CD4-positive, alpha-beta T cell treated with Interferon gamma for 1 hour (primary cell): ENCODE results near the gene AP2B1.
A peak's percentile ranks its signal among the peaks of the same experiment; 100 is the strongest.
"Not testable (repeated sequence)": the region's sequence is repeated elsewhere in the genome, so short reads cannot be mapped to it uniquely, and the experiment has no call there.

Experiments used
- DNase-seq: peaks from one replicate; pipeline ENCODE4 v3.0.0-alpha.2; 2020

AP2B1 gene

DNA sequence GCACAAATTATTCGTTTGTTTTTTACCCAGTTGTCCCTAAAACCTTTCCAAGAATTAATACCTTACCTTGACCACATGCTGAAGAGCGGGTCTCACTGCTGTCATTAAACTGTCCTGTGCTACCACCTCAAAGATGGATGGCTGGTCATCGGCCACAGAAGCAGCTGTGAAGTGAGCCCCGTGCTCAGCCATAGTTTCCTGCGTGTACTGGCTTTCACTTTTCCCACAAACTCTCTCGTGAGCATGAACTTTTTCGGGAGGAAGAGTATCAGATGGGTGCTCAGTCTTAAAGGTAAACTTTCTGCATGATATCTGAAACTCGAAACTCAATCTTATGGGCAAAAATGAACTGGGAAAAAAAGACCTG, 9.3 kb upstream of the AP2B1 start:
- DNase-seq = no peak

DNA sequence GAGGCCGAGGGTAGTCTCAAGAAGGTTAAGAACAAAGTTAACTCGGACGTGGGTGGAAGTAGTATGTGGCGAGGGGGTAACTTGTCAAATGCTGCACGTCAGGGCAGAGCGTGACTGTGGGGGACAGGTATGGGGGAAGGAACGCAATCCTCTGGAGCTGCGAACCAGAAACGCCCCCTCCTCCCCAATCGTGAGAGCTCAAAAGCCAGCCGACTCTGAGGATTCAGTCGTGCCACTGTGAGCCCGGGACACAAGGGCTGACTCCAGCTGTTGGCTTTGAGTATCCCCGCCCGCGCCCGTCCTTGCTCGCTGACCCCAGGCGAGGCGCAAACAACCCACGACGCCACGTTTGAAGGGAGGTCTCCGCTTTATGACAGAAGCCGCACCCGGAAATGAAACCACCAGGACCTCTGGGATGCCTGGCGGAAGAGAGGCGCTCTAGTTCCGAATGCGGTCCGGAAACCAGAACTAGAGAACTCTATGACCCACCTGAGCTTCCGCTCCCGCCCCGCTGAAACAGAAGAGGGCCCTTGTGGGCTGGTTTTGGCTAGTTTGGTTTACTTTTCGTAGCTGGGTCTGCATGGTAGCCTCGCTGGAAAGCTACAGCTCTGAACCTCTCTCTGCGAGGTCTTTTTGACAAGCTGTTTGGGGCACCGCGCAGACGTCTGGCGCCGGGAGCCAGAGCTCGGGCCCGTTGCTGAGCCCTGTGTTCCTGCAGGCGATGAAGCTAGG, 8.8 kb upstream of the AP2B1 start, which contains the start of gene PEX12:
Gene PEX12, minus strand, starts transcription at position 375 of the 732 bp plus-strand sequence. CDS start 550 bp downstream, outside the sequence.
- DNase-seq = peak; percentile 91

DNA sequence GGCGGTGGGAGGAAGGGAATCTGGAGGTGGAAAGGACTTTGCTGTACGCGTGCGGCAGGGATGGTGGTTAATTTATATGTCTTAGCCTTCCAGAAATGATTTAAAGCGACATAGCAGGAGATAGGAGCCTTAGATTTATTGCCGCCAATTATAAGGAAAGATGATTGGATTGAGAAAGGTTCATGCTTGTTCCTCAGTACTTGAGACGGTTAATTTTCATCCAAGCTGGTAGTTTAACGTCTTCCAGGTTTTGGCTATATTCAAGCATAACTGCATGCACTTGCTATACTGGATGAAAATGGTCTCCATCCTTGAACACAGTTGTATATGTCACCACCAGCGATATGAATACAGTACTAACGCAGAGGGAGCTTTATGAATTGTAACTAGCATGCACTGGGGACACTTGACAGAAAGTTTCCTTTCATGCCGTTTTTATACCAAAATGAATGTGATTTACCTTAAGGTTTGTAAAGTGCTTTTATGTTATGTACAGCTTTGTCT, 8.1 kb upstream of the AP2B1 start:
- DNase-seq = no peak

DNA sequence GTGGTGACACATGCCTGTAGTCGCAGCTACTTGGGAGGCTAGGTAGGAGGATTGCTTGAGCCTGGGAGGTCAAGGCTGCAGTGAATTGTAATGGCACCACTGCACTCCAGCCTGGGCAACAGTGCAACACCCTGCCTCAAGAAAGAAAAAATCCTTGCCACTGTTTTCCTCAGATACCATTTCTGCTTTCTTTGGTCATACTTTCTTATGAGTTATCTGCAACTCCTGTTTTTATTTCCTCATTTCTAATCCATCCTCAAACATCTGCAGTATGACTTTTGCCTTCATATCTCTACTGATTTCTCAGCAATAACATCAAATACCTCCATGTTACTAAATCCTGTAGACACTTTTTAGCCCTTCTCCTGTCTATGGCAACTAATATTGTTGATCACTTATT, 3.1 kb upstream of the AP2B1 start:
- DNase-seq = no peak

DNA sequence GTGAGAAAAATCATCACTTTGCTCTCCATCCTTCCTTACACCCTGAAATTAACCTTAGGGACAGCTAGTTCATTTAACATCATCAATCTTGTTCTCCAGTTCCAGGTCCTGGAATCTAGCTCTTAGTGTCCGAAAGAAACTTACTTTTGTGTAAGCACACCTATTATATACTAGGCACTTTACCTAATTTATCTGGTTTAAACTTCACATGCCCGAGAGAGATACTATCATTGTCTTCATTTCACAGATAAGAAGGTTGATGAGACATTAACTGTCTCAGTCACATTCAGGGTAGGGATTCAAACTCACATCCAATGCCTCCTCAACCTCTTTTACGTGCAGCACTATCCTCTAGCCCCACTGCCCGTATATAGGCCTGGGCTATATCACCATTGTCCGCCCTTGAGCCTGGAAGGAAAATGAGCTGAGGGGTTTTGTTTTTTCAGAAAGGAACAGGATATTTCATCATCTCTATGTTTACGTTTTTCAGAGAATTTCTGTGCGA, 501 bp upstream of the AP2B1 start:
- no peak for DNase-seq

DNA sequence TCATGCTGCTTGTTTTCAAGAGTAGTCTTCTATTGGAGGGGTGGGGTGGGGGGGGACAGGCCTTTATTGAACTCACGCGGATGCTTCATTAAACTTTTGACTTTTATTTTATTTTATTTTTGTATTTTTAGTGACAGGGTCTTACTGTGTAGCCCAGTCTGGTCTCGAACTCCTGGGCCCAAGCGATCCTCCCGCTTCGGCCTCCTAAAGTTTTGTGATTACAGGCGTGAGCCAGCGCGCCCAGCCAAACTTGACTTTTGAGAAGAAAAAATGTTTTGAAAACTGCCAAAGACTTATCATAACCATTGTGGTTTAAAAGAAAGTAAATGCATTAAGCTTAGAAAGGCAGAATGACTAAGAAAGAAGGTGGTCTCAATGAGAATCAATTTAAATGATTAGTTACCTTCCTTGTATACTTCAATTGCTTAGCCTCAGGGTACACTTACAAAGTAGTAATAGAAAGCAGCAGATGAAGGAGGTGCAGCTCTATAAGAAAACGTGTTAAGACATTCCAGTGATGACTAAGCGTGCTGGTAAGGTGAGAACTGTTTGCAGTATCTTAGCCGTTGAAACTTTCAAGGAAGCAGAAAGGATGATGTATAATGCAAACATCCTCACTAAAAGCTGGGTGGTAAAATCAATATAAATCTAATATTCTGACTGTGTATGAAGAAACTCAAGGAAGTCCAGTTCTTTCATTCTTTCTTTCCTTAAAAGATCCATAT, 1.2 kb downstream of the AP2B1 start:
- DNase-seq = no peak

DNA sequence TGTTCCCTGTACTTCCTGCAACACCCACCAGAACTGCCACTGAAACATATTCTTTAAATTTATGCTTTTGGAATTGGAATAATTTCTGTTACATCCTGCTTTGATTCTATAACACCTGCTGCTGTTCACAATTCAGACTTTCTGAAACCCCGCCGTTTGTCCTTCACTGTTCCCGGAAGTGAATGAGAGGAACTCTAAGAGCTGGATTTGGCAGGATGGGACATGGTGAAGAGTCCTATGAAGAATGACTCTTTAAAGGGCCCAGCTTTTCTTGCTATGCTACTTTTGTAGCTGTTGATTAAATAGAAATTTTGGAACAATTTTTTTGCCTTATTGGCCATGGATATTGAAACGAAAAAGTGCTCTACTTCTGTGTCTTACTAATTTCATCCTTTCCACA, 8.9 kb downstream of the AP2B1 start:
- DNase-seq = no peak

DNA sequence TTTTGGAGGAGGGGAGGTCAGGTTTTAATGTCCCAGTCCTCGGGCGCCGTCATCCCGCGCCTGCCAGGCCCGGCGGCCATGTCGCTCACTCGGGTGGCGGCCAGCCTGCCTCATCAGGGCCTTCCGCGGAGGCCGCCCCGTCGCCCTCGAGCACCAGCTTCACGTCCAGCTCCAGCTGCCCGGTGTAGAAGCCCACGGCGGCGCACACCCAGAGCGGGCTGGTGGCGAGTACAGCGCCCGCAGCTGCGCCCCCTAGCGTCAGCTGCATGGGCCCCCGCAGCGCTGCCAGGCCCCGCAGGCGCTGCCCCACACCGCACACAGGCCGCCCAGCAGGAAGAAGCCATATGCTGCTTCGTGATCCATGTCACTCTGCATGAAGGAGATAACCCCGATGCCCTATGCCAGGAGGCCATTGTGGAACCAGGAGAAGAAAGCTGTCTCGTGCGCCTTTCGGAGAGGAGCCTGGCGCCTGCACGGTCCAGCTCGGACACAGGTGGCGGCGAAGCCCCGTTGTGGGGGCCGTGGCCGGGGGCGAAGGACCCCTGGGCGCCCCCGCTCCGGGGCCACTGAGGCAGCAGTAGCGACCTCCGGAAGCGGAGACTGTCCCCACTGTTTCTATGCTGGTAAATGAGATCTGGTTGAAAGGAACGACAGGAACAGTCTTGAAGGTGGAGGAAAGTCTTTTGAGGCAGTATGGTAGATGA, 9.6 kb downstream of the AP2B1 start:
- no peak for DNase-seq

DNA sequence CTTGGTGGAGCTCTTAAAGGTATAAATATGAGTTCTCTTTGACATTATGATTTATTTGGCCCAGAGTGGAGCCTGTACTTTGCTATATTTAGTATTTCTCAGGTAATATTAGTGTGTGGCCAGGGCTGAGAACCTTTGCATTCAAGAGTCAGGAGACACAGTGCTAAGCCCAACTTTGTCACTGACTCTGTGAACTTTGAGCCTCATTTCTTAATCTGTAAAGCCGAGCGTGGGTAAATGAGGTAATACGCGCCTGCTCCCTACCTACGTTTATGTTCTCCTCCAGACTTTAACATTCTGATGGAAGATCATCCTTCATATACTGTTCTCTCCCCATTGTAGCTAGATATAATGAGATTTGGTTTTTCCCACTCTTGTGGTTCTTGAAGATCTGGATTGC, 10.5 kb downstream of the AP2B1 start:
- no peak for DNase-seq

DNA sequence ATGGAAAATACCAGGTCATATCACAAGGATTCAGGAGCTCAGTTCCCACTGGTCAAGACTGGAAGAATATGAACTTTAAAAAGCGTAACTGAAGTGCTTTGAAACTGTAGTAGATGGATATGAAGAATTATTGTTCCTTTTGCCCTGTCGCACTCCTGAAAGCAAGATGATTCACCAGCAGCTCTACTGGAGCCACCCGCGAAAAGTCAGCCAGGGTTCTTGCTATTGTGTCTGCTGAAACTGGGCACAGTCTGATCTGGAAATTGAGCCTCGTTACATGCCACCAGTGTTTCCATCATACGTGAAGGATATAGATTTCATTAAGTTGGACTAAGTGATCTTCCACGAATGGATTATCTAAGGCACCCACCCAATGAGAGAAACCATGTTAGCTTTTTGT, 16.6 kb downstream of the AP2B1 start:
- no peak for DNase-seq

DNA sequence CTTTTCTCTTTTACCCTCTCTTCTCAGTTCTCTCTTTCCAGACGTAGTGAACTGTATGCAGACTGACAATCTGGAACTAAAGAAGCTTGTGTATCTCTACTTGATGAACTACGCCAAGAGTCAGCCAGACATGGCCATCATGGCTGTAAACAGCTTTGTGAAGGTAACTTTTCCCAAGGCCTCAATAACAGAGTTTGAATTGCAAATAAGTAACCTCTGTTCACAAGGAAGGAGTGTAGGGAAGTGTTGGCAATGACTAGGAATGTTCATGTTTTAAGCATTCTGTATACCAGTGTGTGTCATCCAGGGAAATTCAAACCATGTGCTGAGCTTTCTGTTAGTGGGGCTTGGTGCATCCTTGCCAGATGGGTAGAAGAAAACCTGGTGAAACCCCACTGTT, 18.6 kb downstream of the AP2B1 start:
- no peak for DNase-seq

DNA sequence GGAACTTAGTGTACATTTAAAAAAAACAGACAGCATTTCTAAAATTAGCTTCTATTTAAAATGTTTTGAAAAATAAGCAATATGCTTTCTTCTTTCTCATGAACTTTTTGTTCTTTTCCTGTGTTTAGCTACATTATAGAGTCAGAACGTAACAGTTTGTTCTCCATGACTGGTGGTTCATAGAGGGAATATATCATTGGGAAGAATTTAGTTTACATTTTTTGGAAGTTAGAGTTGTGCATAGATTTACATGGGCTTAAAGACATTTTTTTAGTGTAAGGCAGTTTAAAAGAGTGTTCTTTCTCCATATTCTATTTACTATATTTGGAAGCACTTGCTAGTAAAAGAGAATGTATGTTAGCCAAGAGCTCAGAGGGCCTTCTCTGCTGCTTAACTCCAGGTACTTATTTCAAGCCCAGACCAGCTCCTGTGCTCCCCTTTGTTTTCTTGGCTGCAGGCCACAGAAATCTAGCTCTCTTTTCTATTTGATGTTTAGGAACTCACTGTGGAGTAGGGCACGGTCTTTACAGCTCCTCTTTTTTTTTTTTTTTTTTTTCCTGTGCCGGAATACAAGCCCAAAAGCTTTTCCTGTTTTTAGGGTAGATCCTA, 20.2 kb downstream of the AP2B1 start:
- DNase-seq = no peak

DNA sequence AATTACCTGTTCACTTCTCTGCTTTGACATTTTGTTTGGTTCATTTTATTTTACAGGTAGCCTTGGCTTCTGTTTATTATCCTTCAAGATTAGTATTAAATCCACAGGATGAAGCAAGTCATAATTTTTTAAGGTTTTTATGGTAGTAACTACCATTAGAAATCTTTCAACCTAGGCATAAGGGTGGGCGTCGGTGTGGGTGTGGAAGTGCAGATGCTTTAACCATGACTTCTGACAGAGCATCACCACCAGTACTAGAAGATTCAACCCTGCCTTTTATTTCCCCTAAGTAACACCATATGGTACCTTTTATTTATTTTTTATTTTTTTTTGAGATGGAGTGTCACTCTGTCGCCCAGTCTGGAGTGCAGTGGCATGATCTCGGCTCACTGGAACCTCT, 22.7 kb downstream of the AP2B1 start:
- no peak for DNase-seq

DNA sequence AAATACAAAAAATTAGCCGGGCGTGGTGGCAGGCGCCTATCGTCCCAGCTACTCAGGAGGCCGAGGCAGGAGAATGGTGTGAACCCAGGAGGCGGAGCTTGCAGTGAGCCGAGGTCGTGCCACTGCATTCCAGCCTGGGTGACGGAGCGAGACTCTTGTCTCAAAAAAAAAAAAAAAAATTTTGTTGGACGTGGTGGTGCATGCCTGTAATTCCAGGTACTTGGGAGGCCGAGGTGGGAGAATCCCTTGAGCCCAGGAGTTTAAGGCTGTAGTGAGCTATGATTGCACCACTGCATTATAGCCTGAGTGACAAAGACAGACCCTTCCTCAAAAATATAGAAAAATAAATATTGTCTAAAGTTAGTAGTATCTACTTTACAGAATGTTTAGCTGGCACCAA, 23.6 kb downstream of the AP2B1 start:
- not testable (repeated sequence) for DNase-seq

DNA sequence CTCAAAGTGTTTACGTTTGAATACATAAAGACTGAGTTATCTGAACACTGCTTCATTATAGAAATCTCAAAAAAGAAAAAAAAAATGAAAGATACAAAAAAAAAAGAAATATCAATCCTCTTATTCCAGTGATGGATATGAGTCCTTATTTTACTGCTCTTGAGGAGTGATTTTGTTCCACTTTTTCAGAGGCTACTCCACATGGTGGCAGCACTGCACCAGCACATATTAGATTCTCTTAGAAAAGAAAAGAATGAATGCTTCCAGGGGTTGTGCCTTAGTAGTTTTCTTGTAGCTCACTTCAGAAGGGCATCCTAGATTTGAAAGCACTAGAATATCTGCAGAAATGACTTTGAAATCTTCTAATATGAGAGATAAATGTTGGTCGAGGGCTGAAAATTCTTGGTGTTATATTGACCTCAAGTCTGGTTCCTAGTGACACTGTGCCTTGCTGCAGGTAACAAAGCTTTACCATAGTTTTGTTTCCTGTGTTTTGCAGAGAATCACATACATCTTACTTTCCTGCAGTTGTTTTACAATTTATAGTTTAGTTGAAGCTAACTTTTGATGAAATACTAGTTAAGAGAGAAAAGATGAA, 25.9 kb downstream of the AP2B1 start:
- peak; percentile 9 for DNase-seq

DNA sequence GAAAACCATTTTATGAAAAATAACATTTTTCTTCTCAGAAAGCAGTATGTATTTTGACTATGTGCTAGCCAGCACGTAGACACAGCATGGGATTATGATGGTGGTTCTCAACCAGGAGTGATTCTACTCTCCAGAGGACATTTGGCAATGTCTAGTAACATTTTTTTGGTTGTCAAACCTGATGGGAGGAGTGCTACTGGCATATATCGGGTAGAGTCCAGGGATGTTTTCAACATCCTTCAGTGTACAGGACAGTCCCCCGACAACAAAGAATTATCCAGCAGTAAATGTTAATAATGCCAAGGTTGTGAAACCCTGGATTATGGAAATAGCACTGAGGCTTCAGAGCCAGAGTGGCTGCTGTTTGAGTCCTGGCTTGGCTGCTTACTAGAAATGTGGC, 27.7 kb downstream of the AP2B1 start:
- DNase-seq = no peak

DNA sequence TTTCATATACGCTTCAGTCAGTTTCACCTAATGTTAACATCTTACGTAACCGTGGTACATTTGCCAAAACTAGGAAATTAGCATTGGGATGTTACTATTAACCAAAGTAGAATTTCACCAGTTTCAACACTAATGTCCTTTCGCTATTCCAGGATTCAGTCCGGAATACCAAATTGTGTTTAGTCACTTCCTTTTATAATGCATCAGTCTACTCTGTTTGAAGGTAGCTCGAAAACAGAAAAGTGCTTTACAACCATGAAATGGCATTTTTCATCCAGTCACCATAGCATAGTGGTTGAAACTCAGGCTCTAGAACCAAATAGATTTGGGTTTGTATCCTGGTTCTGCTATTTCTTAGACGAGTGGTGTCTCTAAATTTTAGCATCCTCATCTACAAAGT, 29.4 kb downstream of the AP2B1 start:
- DNase-seq = no peak

DNA sequence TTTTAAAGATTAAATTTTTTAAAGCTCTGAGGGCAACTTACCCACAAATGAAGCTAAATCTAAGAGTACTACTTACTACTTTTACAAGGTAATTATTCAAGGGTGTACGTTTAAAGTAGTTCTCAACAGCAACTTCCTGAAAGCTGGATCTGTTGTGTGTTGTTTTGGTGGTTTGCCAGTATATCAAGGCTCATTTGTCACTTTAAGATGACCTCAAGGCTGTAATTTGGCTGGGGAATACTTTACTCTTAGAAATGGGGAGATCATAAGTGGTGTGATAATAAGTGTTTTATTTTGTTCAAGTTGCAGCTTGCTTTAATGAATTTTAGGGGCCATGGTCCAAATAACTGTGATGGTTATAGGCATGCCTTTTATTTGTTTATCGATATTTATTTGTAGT, 30.4 kb downstream of the AP2B1 start:
- no peak for DNase-seq

DNA sequence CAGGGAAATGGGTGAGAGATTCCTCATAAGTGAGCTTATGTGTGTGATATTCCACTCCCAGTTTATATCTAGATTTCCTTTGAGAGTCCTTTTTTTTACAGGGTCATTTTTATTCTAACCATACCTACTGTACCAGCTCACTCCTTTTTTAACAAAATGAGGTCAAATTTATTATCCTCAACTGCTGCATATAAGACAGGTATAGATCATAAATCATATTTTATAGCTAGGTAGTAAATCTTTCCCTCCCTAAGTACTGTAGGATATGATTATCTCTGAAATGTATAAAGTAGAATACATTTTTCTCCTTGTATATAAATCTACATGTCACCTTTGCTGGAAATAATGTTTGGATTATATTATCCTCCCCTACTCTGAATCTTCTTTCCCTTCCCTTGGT, 31.5 kb downstream of the AP2B1 start:
- DNase-seq = no peak

DNA sequence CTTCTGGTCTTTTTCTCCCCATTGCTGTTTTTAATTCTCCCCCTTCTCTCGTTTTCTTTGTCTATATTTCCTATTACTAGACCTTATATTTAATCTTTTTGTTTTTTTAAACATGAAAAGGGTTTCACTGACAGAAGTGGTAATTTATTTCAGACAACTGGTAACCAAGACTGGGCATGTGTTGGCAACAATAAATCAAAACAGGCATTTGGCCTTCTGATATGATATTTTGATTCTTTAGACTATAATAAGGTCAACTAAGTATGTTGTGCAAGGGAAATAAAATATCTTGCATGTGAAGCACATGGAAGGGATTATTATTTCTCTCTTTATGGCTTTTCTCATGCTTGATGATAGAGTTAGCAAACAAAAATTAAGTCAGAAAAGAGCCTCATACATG, 34.6 kb downstream of the AP2B1 start:
- no peak for DNase-seq

DNA sequence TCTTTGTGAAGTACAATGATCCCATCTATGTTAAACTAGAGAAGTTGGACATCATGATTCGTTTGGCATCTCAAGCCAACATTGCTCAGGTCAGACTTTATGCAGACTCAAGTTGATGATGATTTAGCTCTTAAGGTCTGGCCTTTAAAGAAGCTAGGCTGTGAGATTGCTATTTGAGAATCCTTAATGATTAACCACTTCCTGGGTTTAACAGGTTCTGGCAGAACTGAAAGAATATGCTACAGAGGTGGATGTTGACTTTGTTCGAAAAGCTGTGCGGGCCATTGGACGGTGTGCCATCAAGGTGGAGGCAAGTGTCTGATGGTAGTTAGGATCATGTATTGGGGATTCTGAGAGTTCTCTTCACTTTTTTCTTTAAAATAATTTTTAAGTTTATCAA, 40.3 kb downstream of the AP2B1 start:
- no peak for DNase-seq

DNA sequence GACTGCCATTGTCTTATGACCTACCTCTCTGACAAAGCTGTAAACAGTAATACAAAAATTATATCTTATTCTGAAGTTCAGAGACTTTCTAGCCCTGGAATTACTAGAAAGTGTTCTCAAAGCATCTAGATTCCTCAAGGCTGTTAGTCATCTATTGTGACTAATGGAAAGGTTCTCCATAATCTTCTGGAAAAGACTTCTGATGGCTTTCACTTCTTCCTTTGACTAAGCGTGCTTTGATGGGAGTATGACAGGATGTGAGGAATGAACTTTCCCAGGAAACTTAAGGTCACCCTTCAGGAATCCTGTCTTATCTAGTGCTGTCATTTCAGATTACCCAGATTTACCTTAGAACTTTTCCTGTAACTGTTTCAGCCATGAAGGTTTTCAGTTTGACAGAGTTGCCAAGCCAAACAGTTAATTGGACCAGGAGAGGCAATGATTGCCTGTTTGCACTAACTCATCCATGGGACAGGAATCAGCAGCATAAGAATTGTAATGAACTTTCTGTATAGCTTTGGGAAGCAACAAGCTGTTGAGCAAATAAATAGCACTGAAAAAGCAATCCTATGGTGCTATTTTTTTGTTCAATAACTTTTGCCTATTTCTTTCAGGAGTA, 43.5 kb downstream of the AP2B1 start:
- no peak for DNase-seq
